Measurements from ENCODE around the gene MAP9. TPM values are rescaled to one million over a fixed set of nuclear protein-coding genes. Genes with fewer than 3 reads are reported as not detected.

The MAP9 gene
- total RNA-seq, 1 donor from 2014 or later: 21.0 TPM

GRCh38 chr4:155405059-155405458 is 28.3 kb upstream of the MAP9 start:
- no peak overlapping the region for H3K4me3 Mint-ChIP-seq (ENCODE audit: unreplicated experiment)
- no peaks in the 10 kb centered on the region for H3K79me2 ChIP-seq (ENCODE audit: insufficient read depth, low read length)
- TF ChIP-seq EZH2 (IDR thresholded peaks at IDR 0.05; ENCODE audit: insufficient read depth, low read length) (no peak), CTCF (IDR thresholded peaks at IDR 0.05; ENCODE audit: insufficient read depth, low read depth, low read length) (no peak)
- H3K4me1 Mint-ChIP-seq (ENCODE audit: low read depth, unreplicated experiment): no peaks in the 10 kb centered on the region
- H4K20me1 ChIP-seq (ENCODE audit: insufficient read depth, low read length): no peaks in the 10 kb centered on the region
- no peak overlapping the region for H3K4me2 ChIP-seq (ENCODE audit: low read length)
- H3K4me1 ChIP-seq (ENCODE audit: insufficient read depth, low read length): no peaks in the 10 kb centered on the region
- H3K9me3 ChIP-seq (ENCODE audit: insufficient read depth, low read depth, low read length): no peaks in the 10 kb centered on the region
- H3K27me3 ChIP-seq (ENCODE audit: insufficient read depth, low read length): peaks cover 2% of the 10 kb centered on the region
- H3K36me3 ChIP-seq (ENCODE audit: insufficient read depth, low read length): no peaks in the 10 kb centered on the region
- H2AFZ ChIP-seq (ENCODE audit: low read depth, low read length): no peak overlapping the region
- no peak overlapping the region for H3K27ac ChIP-seq (ENCODE audit: low read depth, low read length)
- no peaks in the 10 kb centered on the region for H3K36me3 Mint-ChIP-seq (ENCODE audit: low read depth, unreplicated experiment)
- H3K4me3 ChIP-seq (ENCODE audit: insufficient read depth, low read depth, low read length): no peak overlapping the region
- peaks cover 5% of the 10 kb centered on the region for H3K27me3 Mint-ChIP-seq (ENCODE audit: low read depth, unreplicated experiment)
- no peak overlapping the region for H3K9ac ChIP-seq (ENCODE audit: low read length)
- no peak for DNase-seq (ENCODE audit: low read depth)
- no peaks in the 10 kb centered on the region for H3K9me3 Mint-ChIP-seq (ENCODE audit: unreplicated experiment)
- FAIRE-seq: no peak
- H3K27ac Mint-ChIP-seq (ENCODE audit: unreplicated experiment): no peak overlapping the region

- TF ChIP-seq EZH2 (IDR thresholded peaks at IDR 0.05; ENCODE audit: insufficient read depth, low read length) (no peak), CTCF (IDR thresholded peaks at IDR 0.05; ENCODE audit: insufficient read depth, low read depth, low read length) (peak; percentile 28)
- Histone ChIP-seq H3K27ac (ENCODE audit: low read depth, low read length) (no peak overlapping the region), H3K79me2 (ENCODE audit: insufficient read depth, low read length) (no peaks in the 10 kb centered on the region), H3K4me2 (ENCODE audit: low read length) (no peak overlapping the region), H4K20me1 (ENCODE audit: insufficient read depth, low read length) (no peaks in the 10 kb centered on the region), H3K4me1 (ENCODE audit: insufficient read depth, low read length) (no peaks in the 10 kb centered on the region), H3K27me3 (ENCODE audit: insufficient read depth, low read length) (peaks cover 2% of the 10 kb centered on the region), H3K36me3 (ENCODE audit: insufficient read depth, low read length) (no peaks in the 10 kb centered on the region), H3K4me3 (ENCODE audit: insufficient read depth, low read depth, low read length) (no peak overlapping the region), H3K9ac (ENCODE audit: low read length) (no peak overlapping the region), H2AFZ (ENCODE audit: low read depth, low read length) (no peak overlapping the region), H3K9me3 (ENCODE audit: insufficient read depth, low read depth, low read length) (no peaks in the 10 kb centered on the region)
- Mint-ChIP-seq H3K4me1 (ENCODE audit: low read depth, unreplicated experiment) (no peaks in the 10 kb centered on the region), H3K27ac (ENCODE audit: unreplicated experiment) (no peak overlapping the region), H3K27me3 (ENCODE audit: low read depth, unreplicated experiment) (peaks cover 10% of the 10 kb centered on the region), H3K9me3 (ENCODE audit: unreplicated experiment) (no peaks in the 10 kb centered on the region), H3K36me3 (ENCODE audit: low read depth, unreplicated experiment) (no peaks in the 10 kb centered on the region), H3K4me3 (ENCODE audit: unreplicated experiment) (no peak overlapping the region)
- DNase-seq (ENCODE audit: low read depth) (peak; percentile 39), FAIRE-seq (peak; percentile 34)
Observed at GRCh38 chr4:155403886-155404285, 27.1 kb upstream of the MAP9 start.

GRCh38 chr4:155402941-155403340 is 26.2 kb upstream of the MAP9 start:
- Mint-ChIP-seq H3K4me1 (ENCODE audit: low read depth, unreplicated experiment) (no peaks in the 10 kb centered on the region), H3K27me3 (ENCODE audit: low read depth, unreplicated experiment) (peaks cover 10% of the 10 kb centered on the region), H3K27ac (ENCODE audit: unreplicated experiment) (no peak overlapping the region), H3K9me3 (ENCODE audit: unreplicated experiment) (no peaks in the 10 kb centered on the region), H3K4me3 (ENCODE audit: unreplicated experiment) (no peak overlapping the region), H3K36me3 (ENCODE audit: low read depth, unreplicated experiment) (no peaks in the 10 kb centered on the region)
- no peak overlapping the region for H3K4me3 ChIP-seq (ENCODE audit: insufficient read depth, low read depth, low read length)
- H3K4me1 ChIP-seq (ENCODE audit: insufficient read depth, low read length): no peaks in the 10 kb centered on the region
- FAIRE-seq (no peak), DNase-seq (ENCODE audit: low read depth) (no peak)
- no peaks in the 10 kb centered on the region for H3K36me3 ChIP-seq (ENCODE audit: insufficient read depth, low read length)
- H4K20me1 ChIP-seq (ENCODE audit: insufficient read depth, low read length): no peaks in the 10 kb centered on the region
- H2AFZ ChIP-seq (ENCODE audit: low read depth, low read length): no peak overlapping the region
- H3K79me2 ChIP-seq (ENCODE audit: insufficient read depth, low read length): no peaks in the 10 kb centered on the region
- H3K9me3 ChIP-seq (ENCODE audit: insufficient read depth, low read depth, low read length): no peaks in the 10 kb centered on the region
- H3K27ac ChIP-seq (ENCODE audit: low read depth, low read length): no peak overlapping the region
- H3K4me2 ChIP-seq (ENCODE audit: low read length): no peak overlapping the region
- no peak overlapping the region for H3K9ac ChIP-seq (ENCODE audit: low read length)
- TF ChIP-seq EZH2 (IDR thresholded peaks at IDR 0.05; ENCODE audit: insufficient read depth, low read length): no peak
- no peak for TF ChIP-seq CTCF (IDR thresholded peaks at IDR 0.05; ENCODE audit: insufficient read depth, low read depth, low read length)
- peaks cover 2% of the 10 kb centered on the region for H3K27me3 ChIP-seq (ENCODE audit: insufficient read depth, low read length)

Measured in astrocyte (in vitro differentiated cells and primary cell).